Measurements from ENCODE around the gene PHLPP1.
A peak's percentile ranks its signal among the peaks of the same experiment; 100 is the strongest.
"Not testable (repeated sequence)": the region's sequence is repeated elsewhere in the genome, so short reads cannot be mapped to it uniquely, and the experiment has no call there.

The PHLPP1 gene

GRCh38 chr18:62883937-62884735 is 168.8 kb downstream of the PHLPP1 start:
- no peak for DNase-seq (ENCODE audit: low read depth in 2 of 2)

GRCh38 chr18:62885804-62886203 is 170.5 kb downstream of the PHLPP1 start:
- no peak for DNase-seq (ENCODE audit: low read depth in 2 of 2)

GRCh38 chr18:62894681-62895390 is 179.5 kb downstream of the PHLPP1 start:
- no peak for DNase-seq (ENCODE audit: low read depth in 2 of 2)

- no peak for DNase-seq (ENCODE audit: low read depth in 2 of 2)
Measured at GRCh38 chr18:62897153-62897552, 181.8 kb downstream of the PHLPP1 start.

- DNase-seq (ENCODE audit: low read depth in 2 of 2), result peak in 1 of 2 donors; percentile 14
Measured at GRCh38 chr18:62898359-62898758, 183.0 kb downstream of the PHLPP1 start.

- no peak for DNase-seq (ENCODE audit: low read depth in 2 of 2)
Measured at GRCh38 chr18:62899534-62899933, 184.2 kb downstream of the PHLPP1 start.

GRCh38 chr18:62900132-62900883 is 185.0 kb downstream of the PHLPP1 start:
- no peak for DNase-seq (ENCODE audit: low read depth in 2 of 2)

- no peak for DNase-seq (ENCODE audit: low read depth in 2 of 2)
Measured at GRCh38 chr18:62902776-62903175, 187.4 kb downstream of the PHLPP1 start.

- DNase-seq (ENCODE audit: low read depth in 2 of 2), result no peak
Measured at GRCh38 chr18:62904396-62905285, 189.3 kb downstream of the PHLPP1 start.

- DNase-seq (ENCODE audit: low read depth in 2 of 2), result no peak
Measured at GRCh38 chr18:62912885-62913284, 197.5 kb downstream of the PHLPP1 start.

- not testable (repeated sequence) for DNase-seq (ENCODE audit: low read depth in 2 of 2)
Measured at GRCh38 chr18:62913824-62914223, 198.5 kb downstream of the PHLPP1 start.

GRCh38 chr18:62914871-62915392 is 199.6 kb downstream of the PHLPP1 start:
- DNase-seq (ENCODE audit: low read depth in 2 of 2), result no peak

- DNase-seq (ENCODE audit: low read depth in 2 of 2), result no peak
Measured at GRCh38 chr18:62918361-62918760, 203.0 kb downstream of the PHLPP1 start.

- DNase-seq (ENCODE audit: low read depth in 2 of 2), result no peak
Measured at GRCh38 chr18:62919109-62919838, 203.9 kb downstream of the PHLPP1 start.

GRCh38 chr18:62925031-62925688 is 209.8 kb downstream of the PHLPP1 start:
- DNase-seq (ENCODE audit: low read depth in 2 of 2), result no peak

GRCh38 chr18:62928326-62928725 is 213.0 kb downstream of the PHLPP1 start:
- DNase-seq (ENCODE audit: low read depth in 2 of 2), result no peak

- DNase-seq (ENCODE audit: low read depth in 2 of 2), result no peak
Measured at GRCh38 chr18:62933261-62933887, 218.0 kb downstream of the PHLPP1 start.

- no peak for DNase-seq (ENCODE audit: low read depth in 2 of 2)
Measured at GRCh38 chr18:62935994-62936393, 220.7 kb downstream of the PHLPP1 start.

- no peak for DNase-seq (ENCODE audit: low read depth in 2 of 2)
Measured at GRCh38 chr18:62937065-62937464, 221.7 kb downstream of the PHLPP1 start.
